GM12874 (cell line): ENCODE data around the gene OR2V2.
"Not testable (repeated sequence)": the region's sequence is repeated elsewhere in the genome, so short reads cannot be mapped to it uniquely, and the experiment has no call there.

Experiments used
- TF ChIP-seq, protein P1 (sequence below): IDR thresholded peaks from 2 replicates; pipeline ENCODE4 v1.5.1; 2011; ENCODE audit warnings: low read depth, mild to moderate bottlenecking, control low read depth, low read length, moderate library complexity; ENCODE audit not compliant: insufficient read depth

Gene OR2V2, protein sequence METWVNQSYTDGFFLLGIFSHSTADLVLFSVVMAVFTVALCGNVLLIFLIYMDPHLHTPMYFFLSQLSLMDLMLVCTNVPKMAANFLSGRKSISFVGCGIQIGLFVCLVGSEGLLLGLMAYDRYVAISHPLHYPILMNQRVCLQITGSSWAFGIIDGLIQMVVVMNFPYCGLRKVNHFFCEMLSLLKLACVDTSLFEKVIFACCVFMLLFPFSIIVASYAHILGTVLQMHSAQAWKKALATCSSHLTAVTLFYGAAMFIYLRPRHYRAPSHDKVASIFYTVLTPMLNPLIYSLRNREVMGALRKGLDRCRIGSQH

DNA sequence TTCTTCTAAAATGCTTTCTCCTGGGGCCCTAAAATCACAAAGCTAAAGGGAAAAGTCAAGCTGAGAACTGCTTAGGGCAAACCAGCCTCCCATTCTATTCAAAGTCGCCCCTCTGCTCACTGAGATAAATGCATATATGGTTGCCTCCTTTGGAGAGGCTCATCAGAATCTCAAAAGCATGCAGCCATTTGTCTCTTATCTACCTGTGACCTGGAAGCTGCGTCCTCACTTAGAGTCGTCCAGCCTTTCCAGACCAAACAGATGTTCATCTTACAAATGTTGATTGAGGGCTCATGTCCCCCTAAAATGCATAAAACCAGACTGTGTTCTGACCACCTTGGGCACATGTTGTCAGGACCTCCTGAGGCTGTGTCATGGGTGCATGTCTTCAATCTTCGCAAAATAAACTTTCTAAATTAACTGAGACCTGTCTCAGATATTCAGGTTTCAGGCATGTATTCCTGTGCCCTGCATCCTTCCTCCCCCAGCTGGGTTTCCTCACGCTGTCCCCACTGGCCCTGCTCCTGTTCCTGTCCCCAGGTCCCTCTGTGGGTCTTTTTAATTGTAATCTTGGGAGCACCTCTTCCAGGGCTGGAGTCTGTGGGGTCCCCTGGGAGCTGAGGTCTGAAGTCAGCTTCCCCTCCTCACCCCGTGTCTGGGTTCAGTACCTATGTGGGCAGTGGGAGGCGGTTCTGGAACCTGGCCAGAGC, at the start of gene OR2V2:
Gene OR2V2, plus strand, starts transcription at position 660 of the 710 bp plus-strand sequence. CDS start 7,357 bp downstream, outside the sequence.
- TF ChIP-seq, protein P1, sequence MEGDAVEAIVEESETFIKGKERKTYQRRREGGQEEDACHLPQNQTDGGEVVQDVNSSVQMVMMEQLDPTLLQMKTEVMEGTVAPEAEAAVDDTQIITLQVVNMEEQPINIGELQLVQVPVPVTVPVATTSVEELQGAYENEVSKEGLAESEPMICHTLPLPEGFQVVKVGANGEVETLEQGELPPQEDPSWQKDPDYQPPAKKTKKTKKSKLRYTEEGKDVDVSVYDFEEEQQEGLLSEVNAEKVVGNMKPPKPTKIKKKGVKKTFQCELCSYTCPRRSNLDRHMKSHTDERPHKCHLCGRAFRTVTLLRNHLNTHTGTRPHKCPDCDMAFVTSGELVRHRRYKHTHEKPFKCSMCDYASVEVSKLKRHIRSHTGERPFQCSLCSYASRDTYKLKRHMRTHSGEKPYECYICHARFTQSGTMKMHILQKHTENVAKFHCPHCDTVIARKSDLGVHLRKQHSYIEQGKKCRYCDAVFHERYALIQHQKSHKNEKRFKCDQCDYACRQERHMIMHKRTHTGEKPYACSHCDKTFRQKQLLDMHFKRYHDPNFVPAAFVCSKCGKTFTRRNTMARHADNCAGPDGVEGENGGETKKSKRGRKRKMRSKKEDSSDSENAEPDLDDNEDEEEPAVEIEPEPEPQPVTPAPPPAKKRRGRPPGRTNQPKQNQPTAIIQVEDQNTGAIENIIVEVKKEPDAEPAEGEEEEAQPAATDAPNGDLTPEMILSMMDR: not testable (repeated sequence)

DNA sequence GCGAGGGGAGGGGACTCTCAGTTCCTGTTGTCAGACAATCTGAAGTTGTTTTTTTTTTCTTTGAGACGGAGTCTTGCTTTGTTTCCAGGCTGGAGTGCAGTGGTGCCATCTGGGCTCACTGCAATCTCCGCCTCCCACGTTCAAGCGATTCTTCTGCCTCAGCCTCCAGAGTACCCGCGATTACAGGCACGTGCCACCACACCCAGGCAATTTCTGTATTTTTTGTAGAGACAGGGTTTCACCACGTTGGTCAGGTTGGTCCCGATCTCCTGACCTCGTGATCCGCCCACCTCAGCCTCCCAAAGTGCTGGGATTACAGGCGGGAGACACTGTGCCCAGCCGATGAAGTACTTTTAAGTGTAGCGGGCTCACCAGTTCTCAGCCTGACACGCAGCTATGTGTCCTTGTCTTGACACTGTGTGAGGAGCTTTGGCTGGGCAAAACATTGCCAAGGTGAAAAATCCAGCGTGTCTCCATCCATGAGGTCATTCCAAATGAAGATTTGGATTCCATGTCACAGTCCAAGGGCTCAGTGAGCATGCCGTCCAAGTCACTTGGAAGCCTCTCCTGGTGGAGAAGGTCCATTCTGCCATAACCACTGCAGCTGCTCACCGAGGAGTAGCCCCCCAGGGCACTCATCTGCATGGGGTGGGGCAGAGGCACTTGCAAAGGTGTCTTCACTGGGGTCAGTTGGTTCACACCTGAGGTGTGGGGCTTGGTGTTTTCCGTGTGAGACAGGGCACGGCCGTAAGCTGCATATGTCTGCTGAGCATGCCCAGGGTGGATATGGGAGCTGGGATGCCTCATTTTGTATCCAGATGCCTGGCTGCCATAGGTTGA, 48.4 kb upstream of the OR2V2 start:
- TF ChIP-seq, protein P1: no peak

DNA sequence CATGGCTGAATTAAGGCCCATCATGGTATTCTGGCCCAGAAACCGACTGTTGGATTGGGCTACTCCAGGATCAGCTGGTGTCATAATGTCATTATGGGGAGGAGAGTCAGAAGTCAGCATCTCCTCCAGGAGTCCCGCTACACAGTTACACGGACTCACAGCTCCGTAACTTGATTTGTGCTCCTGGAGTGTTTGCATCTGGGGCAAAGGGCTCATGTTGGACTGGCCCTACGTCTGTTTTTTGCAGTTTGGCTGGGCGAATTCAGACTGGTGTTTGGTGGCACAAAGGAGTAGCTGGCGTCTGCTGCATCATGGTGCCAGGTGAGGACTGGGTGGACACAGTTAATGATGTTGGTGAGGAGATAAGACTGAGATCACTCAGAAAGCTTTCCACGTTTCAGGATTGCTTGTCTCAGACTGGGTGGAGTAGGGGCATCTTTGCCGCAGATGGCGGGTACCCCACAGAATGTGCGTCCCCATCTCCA, 47.7 kb upstream of the OR2V2 start:
- TF ChIP-seq, protein P1: no peak

DNA sequence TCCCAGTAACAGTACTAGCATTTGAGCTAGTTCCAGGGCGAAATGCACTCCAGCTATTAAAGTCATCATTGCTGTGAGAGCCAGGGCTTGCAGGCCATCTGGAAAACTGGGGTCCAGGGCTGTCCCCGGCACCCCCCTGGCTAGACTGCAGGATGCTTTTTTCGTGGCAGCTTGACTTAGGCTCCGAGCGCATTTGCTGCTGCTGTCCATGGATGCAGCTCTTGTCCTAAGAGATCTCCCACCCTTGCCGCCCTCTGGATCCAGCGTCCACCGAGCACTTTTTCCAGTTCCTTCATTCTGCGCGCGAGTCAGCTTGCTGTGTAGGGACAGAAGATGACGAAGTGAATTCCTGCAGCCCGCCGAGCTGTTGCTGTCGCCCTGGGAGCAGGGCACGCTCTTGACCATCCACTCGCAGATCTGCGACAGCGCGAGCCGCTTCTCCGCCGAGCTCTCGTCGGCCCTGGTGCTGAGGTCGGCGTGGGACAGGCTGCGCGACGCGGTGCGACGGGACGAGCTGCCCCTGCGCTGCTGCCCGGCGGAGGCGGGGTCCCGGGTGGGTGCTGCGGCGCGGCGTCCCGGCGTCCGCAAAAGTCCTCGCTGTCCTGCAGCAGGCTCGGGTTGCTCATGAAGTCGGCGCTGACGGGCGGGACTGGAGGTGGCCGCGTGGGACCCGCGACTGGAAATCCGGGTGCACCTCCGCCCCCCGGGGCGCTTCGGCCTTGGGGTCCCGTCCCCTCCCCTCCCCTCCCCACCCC, 47.1 kb upstream of the OR2V2 start:
- TF ChIP-seq, protein P1: no peak

DNA sequence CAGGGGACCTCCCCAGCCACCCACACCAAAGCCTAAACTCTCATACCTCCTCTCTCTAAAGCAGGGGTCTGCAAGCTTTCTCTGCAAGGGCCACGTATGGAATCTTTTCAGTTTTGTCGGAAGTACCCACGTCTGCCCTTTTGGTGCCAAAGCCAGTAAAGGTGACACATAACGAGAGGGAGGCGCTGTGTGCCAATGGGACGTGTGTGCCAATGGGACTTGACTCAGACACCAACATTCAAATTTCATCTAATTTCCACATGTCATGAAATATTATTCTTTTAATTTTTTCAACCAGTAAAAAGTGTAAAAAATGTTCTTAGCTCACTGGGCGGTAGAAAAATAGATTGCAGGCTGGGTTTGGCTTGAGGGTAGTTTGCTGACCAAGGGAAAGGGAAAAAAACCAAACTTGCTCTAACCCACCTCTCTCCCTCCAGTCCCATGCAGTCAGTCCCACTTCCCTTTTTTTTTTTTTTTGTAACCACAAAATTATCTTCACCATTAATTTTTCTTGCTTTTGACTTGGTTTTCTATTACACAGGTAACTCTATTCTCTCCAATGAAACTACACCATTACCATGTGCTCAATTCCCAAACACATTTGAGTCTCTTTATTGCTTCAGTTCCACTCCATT, 41.9 kb upstream of the OR2V2 start:
- TF ChIP-seq, protein P1: no peak

DNA sequence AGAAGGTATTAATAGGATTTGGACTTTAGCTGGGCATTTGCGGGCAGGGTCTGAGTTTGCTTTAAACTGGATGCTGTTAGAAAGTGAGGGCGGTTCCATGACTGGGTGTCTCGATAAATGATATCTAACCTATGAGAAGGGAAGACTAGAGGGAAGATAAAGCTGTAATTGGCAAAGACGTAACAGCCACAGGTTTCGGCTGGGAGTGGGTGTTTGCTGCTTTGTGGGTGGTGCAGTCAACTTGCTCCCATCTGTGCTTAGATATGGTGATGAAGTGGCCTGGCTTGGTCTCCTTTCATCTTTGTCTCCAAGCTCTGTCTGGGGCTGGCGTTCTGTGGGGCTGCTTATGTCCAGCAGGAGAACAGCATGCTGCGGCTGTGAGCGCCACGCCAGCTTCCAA, 39.7 kb upstream of the OR2V2 start:
- TF ChIP-seq, protein P1: no peak
